HG02870 (cell line): ENCODE measurements around the gene CYP2W1.
"Not testable (repeated sequence)": the region's sequence is repeated elsewhere in the genome, so short reads cannot be mapped to it uniquely, and the experiment has no call there.

Experiments
- ATAC-seq: cut with Tn5 transposase; IDR thresholded peaks from one replicate; pipeline ENCODE4 v1.9.1; 2021; ENCODE audit warnings: mild to moderate bottlenecking, moderate library complexity; ENCODE audit not compliant: unreplicated experiment

The CYP2W1 gene

DNA sequence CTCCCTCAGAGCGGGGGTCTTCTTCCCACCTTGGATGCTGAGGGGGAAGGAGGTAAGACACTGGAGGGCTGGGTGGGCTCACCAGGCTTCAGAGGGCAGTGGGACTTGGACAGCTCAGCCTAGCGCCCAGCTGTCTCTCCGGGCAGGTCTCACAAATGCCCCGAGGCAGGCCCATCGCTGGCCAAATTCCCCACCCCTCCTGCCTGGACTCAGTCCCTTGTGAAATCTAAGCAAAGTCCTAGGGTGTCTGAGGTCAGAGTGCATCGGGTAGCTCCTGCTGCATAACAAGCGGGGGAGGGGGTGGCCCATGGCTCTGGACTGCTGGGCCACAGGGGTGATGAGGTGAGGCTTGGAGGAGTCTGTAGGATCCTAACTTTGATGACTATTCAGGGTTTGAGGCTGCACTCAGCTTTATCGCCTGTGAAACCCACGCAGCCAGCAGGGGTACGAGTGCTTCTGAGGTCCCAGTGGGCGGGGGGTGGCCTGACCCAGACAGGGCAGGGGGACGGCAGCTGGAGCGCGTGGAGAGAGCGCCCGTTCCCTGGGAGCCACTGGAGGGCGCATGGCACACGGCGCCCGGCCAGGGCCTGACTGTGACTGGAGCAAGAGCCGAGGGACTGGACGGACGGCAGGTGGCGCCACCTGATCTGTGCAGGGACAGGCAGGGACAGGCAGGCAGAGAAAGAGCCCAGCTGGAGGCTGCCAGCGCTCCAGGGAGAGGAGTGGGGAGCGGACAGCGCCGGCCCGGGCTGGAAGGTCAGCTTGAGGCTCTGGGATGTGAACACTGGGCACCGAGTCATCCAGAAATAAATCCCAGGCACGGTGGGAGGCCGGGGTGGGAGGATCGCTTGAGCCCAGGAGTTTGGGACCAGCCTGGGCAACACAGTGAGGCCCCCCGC, 10.0 kb downstream of the CYP2W1 start:
- peak; percentile 79 for ATAC-seq

DNA sequence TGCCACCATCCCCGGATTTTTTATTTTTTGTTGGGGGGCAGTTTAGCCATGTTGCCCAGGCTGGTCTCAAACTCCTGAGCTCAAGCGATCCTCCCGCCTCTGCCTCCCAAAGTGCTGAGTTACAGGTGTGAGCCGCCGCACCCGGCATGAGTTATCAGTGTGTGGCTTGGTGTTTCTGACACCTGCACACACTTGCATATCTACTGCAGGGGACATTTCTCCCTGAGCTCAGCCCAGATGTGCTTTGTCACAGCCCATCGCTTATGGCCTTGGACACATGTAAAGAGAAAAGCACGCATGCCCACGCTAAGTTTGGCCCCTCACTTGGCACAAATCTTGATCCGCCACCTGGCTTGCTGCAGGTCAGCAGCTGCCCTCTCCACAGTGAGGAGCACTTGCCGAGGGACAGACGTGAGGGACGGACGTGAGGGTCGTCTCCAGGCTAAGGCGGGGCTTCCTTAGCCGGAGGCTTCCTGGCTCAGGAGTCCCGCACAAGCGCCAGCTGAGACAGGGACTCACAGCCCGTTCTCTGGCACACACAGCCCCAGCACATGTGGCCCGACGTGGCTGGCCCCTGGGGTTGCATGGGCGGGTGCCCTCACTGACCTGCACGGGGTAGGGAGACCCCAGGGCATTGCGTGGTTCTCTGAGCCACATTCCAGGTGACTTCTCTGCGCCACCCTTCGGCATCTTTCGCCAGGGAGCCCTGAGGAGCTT, 11.8 kb downstream of the CYP2W1 start:
- ATAC-seq, result no peak

- no peak for ATAC-seq
These were observed 12.6 kb downstream of the CYP2W1 start for GRCh38 chr7:995571-995970.

DNA sequence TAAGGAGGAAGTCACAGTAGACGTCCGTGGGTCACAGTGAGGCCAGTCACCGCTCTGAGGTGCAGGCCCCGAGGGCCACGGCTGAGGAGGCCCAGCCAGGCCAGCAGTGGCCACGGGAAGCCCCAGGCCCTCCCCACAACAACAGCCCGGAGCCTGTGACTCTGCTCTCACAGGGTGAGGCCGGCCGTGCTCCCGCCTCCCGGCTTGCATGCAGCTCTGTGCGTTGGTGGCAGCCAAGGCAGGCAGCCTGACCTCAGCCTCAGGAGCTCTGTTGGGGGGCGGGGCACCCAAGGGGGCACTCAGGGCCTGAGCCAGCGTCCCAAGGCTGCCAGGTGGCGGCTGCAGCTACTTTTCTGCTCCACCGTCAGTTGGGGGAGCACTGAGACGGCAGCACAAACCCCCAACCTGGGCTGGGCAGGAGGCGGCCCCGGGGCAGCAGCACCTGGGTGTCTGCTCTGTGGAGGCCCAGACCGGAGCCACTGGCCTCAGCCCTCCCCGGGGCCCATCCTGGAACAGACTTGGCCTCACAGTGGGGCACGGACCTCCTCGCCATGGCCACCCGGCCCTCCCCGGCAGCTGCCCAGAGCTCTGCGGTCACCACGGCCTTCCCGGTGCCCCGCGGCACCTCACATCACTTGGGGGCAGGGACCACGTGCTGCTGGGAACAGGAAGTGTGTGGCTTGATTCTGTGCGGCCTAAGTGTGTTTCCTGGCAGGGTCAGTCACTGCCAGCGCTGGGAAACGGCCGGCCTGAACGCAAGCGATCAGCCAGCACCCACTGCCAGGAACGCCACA, 13.3 kb downstream of the CYP2W1 start:
- ATAC-seq, result no peak

DNA sequence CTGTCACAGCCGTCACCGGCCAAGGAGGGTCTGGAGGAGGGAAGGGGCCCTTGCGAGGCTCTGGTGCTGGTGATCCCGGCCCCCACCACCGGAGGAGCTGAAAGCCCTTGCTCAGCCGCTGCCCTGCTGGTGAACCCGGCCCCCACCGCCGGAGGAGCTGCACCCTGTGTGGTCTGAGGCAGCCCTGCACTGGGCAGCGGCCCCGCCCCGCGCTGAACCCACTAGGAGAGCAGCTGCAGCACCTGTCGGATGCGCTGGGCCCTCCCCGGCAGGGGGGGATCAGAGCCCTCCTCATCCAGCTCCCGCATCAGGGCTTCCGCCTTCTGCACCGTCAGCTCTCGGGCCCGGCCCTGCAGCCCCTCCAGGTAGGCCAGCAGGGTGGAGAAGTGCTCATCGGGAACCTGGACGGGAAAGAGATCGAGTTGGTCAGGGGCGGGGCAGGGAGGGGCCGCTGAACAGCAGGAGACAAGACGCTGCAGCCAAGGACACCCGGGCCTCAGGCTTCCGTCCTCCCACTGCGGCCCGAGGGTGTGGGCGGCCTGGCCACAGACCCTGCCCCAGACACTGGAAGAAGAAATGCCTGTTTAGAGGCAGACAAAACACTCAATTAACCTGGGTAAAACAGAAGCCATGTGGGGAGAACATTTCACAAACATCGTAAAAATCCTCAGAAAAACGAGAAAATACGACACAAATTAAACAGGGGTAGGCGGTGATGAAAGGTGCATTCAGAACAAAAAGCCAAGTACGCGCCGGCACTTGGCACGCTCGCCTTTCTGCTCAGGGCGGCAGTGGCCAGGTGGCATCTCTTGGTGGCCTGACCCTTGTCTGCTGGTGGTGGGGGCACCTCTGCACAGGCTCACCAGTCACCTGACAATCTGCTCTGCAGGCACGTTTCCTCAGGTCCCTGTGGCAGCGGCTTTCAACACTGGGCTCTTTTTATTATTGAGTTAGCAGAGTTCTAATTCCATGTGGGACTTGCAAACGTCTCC, 14.7 kb downstream of the CYP2W1 start:
- ATAC-seq, result no peak

DNA sequence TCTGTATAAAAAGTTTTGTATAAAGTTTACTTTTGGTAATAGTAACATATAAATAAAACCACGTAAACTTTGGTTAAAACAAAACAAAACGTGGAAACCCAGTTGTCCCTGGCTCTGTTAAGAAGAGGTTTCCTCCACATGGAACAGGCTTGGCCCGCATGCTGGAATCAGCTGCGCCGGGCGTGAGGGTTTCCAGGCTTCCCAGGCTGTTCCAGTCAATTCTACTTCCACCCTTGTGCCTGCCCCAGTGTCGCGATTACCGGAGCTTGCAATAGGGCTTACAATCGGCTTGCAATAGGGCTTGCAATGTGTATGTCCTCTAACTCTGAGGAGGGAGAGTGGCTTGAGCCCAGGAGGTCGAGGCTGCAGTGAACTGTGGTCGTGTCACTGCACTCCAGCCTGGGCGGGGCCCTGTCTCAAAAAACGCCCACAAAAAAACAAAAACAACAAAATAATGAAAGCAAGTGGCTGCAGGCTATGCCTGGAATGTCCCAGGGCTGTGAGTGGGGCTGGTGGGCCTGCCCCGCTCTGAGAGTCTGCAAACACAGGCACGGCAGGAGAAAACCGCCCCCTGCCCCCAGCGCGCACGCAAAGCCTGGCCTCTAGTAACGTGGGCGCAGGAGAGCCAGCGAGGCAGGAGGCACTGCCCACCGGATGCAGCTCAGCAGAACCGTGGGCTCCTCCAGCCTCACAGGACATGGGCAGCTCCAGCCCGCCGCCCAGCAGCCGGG, 16.3 kb downstream of the CYP2W1 start:
- no peak for ATAC-seq

GRCh38 chr7:999941-1000935, 17.3 kb downstream of the CYP2W1 start:
- ATAC-seq, result no peak

GRCh38 chr7:1001069-1001770, 18.2 kb downstream of the CYP2W1 start:
- ATAC-seq, result not testable (repeated sequence)

DNA sequence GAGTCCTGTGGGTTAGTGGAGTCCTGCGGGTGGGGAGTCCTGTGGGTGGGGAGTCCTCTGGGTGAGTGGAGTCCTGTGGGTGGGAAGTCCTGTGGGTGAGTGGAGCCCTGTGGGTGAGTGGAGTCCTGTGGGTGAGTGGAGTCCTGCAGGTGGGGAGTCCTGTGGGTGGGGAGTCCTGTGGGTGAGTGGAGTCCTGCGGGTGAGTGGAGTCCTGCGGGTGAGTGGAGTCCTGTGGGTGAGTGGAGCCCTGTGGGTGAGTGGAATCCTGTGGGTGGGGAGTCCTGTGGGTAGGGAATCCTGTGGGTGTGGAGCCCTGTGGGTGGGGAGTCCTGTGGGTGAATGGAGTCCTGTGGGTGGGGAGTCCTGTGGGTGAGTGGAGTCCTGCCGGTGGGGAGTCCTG, 19.0 kb downstream of the CYP2W1 start:
- not testable (repeated sequence) for ATAC-seq

DNA sequence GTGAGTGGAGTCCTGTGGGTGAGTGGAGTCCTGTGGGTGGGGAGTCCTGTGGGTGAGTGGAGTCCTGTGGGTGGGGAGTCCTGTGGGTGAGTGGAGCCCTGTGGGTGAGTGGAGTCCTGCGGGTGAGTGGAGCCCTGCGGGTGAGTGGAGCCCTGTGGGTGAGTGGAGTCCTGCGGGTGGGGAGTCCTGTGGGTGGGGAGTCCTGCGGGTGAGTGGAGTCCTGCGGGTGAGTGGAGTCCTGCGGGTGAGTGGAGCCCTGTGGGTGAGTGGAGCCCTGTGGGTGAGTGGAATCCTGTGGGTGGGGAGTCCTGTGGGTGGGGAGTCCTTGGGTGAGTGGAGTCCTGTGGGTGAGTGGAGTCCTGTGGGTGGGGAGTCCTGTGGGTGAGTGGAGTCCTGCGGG, 19.5 kb downstream of the CYP2W1 start:
- not testable (repeated sequence) for ATAC-seq

DNA sequence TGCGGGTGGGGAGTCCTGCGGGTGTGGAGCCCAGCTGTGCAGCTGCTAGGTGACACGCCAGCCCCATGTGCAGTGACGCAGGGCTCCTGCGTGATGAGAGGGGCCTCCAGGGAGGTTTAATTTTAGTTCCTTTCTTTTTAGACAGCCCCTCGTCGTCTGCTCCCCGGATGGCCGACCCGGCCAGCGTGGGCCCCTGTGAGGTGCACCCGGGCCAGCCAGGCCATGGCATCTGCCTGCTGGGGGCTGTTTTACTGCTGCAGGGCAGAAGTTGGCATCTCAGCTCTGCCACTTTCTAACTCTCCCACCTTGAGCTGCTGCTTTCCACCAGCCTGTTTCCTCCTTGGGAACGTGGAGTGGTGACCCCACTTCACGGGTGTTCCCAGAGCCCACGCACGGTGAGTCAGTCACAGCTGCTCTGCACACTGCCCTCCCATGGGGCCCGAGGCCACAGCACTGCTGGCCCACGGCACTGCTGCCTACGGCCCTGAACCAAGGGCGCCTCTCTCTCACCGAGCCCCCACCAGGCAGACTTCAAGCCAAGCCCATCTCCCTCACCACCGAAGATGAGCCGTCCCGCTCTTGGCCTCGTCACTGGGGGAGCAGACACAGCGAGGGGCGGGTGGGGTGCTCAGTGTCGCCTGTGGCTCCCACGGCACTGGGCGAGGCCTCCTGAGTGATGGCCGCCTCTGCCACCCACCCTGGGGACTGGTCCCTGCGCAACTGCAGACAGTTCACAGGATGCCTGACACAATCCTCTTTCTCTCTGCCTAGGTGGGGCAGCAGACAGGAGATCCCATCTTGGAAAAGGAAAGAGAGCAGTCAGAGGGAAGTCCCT, 21.3 kb downstream of the CYP2W1 start:
- ATAC-seq, result no peak

GRCh38 chr7:1005303-1005702, 22.3 kb downstream of the CYP2W1 start:
- no peak for ATAC-seq

DNA sequence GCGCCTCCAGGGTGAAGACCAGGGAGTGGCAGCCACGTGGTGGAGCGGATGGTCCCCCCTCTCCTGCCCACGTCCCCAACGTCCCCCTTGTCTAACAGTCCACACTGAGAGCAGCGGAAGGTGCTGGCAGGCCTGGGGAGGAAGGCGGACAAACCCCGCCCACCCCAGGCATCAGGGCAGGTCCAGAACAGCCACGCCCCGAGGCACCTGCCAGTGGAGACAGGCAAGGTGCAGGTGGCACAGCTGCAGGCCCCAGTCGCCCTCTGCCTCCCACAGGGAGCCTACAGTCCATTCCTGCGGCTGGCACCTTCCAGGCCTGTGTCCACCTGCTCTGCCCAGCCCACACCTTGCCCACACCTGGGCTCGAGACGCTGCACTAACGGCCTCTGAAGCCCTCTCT, 24.9 kb downstream of the CYP2W1 start:
- no peak for ATAC-seq

- no peak for ATAC-seq
These were observed 25.9 kb downstream of the CYP2W1 start for GRCh38 chr7:1008733-1009363.

- no peak for ATAC-seq
These were observed 26.8 kb downstream of the CYP2W1 start for GRCh38 chr7:1009747-1010146.

GRCh38 chr7:1010226-1010625, 27.2 kb downstream of the CYP2W1 start:
- no peak for ATAC-seq
